KG1 (cell line): ENCODE measurements around the gene DHX57.

Experiments
- DNase-seq: peaks from one replicate; lab custom pipeline; 2025; lab: John Stamatoyannopoulos, UW

The DHX57 gene

DNA sequence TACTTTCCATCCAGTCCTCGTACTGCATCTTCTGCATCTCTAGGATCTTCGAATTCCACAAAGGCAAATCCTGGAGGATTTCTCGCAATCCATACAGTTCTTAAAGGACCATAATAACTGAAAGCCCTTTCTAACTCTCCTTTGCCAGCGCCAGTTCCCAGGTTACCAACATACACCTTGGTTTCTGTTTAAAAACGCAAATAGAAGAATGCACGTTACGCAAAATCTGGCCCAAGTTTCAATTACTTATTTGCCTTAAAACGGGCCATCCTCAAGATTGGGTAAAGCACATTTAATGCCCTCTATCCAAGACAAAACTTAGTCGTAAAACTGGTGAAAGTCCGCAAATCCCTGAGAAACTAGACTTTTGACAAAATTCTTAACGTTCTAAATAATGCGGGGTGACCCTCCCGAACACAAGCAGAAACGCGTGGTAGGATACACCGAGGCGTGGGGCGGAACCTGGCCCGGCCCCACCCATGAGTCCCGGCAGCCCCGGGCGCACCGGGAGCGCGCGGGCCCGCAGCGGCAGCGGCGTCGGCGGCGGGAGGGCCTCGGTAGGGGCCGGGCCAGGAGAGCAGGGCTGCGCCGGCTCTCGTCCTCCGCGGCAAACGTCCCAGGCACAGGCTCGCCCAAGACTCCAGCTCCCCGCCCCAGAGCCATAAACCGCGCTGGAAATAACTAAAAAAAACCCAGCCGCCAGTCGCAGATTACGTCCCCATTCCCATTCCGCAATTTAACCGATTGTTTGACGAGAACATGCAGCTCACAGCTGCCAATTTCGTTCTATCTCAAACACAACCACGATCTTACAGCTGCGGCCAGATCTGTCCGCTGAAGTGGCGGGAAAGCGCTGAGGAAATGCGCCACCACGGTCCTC lies 125.5 kb downstream of the DHX57 start:
- no peak for DNase-seq

DNA sequence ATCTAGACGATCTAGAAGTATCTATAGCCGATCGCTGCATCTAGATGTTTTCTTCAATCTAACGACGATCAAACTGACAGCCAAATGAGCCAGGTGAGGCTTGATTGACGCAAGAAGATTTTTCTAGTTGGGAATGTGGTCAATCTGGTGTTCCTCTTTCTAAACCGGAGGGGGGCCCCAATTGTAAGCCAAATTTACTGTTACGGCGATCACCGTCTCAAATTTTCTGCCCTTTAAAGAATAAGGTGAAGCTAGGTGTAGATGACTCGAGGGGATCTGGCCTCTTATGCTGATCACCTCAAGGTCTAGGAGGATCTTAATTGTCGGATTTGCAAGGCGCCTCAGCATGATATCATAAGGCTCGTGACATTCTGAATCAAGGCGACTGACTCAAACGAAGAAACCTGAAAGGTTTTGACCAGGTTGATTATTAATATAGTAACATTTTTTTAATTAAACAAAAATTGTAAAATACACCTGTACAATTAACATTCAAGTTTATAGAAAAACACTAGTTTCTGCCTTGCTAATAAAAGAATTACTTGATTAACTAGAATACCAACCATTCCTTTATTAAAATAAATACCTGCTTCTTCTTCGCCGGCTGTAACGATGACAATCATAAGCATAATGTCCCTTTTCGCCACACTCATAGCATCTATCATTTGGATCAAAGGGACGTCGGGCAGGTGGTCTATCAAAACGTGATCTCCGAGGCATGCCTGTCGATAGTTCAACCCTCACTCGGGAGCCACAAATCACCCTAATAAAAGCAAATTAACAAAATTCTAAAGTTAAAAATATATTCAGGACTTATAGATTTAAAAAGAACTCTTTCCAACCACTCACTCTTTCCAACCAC lies 126.6 kb downstream of the DHX57 start:
- DNase-seq: no peak

DNA sequence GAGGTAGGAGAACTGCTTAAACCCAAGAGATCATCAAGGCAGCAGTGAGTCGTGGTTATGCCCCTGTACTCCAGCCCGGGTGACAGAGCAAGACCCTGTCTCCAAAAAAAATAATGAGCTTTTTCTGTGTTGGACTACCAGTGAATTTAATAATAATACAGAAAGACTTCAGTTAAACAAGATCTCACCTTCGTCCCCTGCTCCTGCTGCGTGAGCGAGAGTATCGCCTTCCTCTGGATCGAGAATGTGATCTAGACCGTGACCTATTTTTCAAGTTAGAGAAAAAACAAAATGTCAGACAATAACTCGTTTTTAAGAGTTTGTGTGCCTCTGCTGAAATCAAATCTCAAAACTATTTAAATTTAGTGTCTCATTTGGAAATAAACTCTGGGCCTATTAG lies 127.3 kb downstream of the DHX57 start:
- no peak for DNase-seq

DNA sequence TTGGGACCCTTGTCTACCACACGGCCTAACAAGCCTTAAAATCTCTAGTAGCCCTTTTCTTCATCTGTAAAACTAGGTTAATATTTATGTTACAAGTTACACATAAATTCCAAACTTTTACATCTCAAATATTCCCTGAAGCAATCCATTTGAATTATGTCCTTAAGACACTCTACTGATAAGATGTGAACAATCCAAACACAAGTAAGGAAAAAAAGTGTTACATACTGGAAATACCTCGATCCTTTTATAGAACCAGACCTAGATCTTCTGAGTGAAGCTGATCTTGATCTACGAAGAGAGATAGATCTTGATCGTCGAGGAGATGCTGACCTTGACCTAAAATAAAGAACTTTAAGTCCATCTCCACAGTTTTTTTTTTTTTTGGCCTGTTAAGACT lies 127.9 kb downstream of the DHX57 start:
- no peak for DNase-seq
